ENCODE results near the gene C11orf16. TPM values are rescaled to one million over a fixed set of nuclear protein-coding genes. Genes with fewer than 3 reads are reported as not detected.

Gene C11orf16
- total and polyA plus RNA-seq, 2 of the 4 experiments (the other 2 are of a cell fraction): not detected

DNA sequence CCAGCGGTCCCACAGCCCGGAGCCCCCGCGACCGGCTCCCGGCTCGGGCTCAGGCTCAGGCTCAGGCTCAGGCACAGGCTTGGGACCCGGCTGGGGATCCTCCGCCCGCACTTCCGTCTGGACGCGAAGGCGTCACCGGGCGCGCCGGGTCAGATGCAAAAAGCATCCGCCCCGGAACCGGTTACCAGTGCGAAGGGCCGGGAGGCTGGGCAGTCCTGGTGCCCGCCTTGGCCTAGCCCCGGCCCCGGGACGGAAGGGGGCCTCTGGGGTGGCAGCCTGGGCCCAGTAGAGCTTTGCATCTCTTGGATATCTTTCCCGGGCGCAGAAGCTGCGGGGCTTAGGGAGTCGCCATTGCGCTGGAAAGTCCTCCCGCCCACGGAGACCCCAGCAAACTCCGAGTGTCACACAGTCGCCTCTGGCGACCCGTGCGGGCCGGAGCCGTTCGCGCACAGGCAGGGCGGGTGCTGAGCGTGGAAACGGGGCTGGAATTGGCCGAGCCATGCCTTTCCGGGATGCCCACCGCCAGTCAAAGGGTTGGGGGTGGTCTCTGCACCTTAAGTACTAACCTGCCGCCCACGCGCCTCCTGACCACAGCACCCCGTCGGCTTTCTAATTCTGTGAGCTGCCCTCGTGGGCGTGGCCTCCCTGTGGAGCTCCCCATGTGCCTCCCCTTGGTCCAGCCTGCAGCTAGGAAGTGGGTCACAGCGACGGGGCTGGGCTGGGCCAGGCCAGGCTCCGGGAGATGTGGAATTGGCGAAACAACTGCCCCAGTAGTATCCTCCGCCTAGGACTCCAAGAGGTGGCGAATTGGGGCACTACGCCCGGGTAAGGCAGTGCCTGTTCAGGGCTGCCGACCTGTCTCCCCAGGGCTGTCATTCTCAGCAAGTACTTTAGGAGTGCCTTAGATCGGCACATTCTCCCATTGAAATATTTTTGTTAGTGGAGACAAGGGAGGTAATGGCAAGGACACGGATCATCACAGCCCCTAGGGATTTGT is 31.9 kb upstream of the C11orf16 start, which contains the start of gene TMEM9B:
Gene TMEM9B, minus strand, starts transcription at position 119 of the 997 bp plus-strand sequence. CDS start 129 bp downstream, outside the sequence.
- peak within 1 kb of the TSS; percentile 85 for H3K27ac ChIP-seq (ENCODE audit: insufficient read depth, low read length)
- H2BK120ac ChIP-seq (ENCODE audit: low read depth, low read length): peak within 1 kb of the TSS; percentile 36; the same call in 1 of the 2 replicates
- H4K20me1 ChIP-seq (ENCODE audit: insufficient read depth, low read length): no peaks in the 10 kb centered on the region
- POLR2A ChIA-PET (ENCODE audit: unreplicated experiment): interaction anchor here (0.6 kb wide), 1 partner anchor 256 kb away, joined by 3 read pairs; no protein-coding TSS in a partner anchor
- ATAC-seq (ENCODE audit: low read depth) (peak; percentile 91), DNase-seq (peak; percentile 79)
- H2AFZ ChIP-seq (replicated peaks; ENCODE audit: low read length, poor library complexity): peak within 1 kb of the TSS; percentile 98
- peak within 1 kb of the TSS; percentile 93 to 99 for H4K8ac ChIP-seq (ENCODE audit: low read depth in 2 of 2, low read length in 2 of 2)
- H2BK20ac ChIP-seq (ENCODE audit: low read depth, low read length): no peak within 1 kb of the TSS
- peak within 1 kb of the TSS; percentile 88 for H4K91ac ChIP-seq (ENCODE audit: insufficient read depth, low read depth, low read length)
- peak within 1 kb of the TSS; percentile 93 for H3K14ac ChIP-seq (replicated peaks; ENCODE audit: low read depth, low read length)
- TF ChIP-seq, protein P1, sequence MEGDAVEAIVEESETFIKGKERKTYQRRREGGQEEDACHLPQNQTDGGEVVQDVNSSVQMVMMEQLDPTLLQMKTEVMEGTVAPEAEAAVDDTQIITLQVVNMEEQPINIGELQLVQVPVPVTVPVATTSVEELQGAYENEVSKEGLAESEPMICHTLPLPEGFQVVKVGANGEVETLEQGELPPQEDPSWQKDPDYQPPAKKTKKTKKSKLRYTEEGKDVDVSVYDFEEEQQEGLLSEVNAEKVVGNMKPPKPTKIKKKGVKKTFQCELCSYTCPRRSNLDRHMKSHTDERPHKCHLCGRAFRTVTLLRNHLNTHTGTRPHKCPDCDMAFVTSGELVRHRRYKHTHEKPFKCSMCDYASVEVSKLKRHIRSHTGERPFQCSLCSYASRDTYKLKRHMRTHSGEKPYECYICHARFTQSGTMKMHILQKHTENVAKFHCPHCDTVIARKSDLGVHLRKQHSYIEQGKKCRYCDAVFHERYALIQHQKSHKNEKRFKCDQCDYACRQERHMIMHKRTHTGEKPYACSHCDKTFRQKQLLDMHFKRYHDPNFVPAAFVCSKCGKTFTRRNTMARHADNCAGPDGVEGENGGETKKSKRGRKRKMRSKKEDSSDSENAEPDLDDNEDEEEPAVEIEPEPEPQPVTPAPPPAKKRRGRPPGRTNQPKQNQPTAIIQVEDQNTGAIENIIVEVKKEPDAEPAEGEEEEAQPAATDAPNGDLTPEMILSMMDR (conservative IDR thresholded peaks at IDR 0.05; ENCODE audit: low read depth, low read length): no peak
- TF ChIP-seq MXI1 (IDR thresholded peaks at IDR 0.05; ENCODE audit: borderline replicate concordance, low read depth, low read length) (peak; percentile 90; the same call in 1 of the 2 replicates), MAZ (IDR thresholded peaks at IDR 0.05; ENCODE audit: borderline replicate concordance, low read depth, low read length) (peak; percentile 31; the same call in 1 of the 2 replicates), POLR2A (IDR thresholded peaks at IDR 0.05; ENCODE audit: low read depth, low read length) (peak; percentile 72)
- TF ChIP-seq, protein P2, sequence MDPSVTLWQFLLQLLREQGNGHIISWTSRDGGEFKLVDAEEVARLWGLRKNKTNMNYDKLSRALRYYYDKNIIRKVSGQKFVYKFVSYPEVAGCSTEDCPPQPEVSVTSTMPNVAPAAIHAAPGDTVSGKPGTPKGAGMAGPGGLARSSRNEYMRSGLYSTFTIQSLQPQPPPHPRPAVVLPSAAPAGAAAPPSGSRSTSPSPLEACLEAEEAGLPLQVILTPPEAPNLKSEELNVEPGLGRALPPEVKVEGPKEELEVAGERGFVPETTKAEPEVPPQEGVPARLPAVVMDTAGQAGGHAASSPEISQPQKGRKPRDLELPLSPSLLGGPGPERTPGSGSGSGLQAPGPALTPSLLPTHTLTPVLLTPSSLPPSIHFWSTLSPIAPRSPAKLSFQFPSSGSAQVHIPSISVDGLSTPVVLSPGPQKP (IDR thresholded peaks at IDR 0.05; ENCODE audit: borderline replicate concordance, low read depth, low read length): no peak
- TF ChIP-seq, protein P3, sequence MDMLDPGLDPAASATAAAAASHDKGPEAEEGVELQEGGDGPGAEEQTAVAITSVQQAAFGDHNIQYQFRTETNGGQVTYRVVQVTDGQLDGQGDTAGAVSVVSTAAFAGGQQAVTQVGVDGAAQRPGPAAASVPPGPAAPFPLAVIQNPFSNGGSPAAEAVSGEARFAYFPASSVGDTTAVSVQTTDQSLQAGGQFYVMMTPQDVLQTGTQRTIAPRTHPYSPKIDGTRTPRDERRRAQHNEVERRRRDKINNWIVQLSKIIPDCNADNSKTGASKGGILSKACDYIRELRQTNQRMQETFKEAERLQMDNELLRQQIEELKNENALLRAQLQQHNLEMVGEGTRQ (IDR thresholded peaks at IDR 0.05; ENCODE audit: low read depth, low read length): peak; percentile 65
- no peaks in the 10 kb centered on the region for H3K27me3 ChIP-seq (ENCODE audit: control insufficient read depth, insufficient read depth, low read length)
- CTCF ChIA-PET: interaction anchor here (0.6 to 1.8 kb wide), 3 partner anchors 61 to 173 kb away, joined by 3 to 5 read pairs (median 3); no protein-coding TSS in a partner anchor
- peak within 1 kb of the TSS; percentile 26; the same call in 1 of the 2 replicates for H3K18ac ChIP-seq (ENCODE audit: low read depth, low read length)
- H4K5ac ChIP-seq (ENCODE audit: low read depth, low read length): peak within 1 kb of the TSS; percentile 89
- intact Hi-C loops (cut with micrococcal nuclease) (loop anchor here (1.0 to 5.0 kb wide), 2 partner anchors 92 to 173 kb away; no protein-coding TSS in a partner anchor), in situ Hi-C loops (cut with MboI; ENCODE audit: low sequenced_read_pairs) (loop anchor here (25.0 kb wide), 1 partner anchor 727 kb away; no protein-coding TSS in a partner anchor), dilution Hi-C loops (cut with HindIII; ENCODE audit: low sequenced_read_pairs, unreplicated experiment) (no loop called here)
- peak within 1 kb of the TSS; percentile 63 for H3K4me3 ChIP-seq (ENCODE audit: insufficient read depth, low read depth, low read length)
- H2BK5ac ChIP-seq (ENCODE audit: low read depth, low read length, poor library complexity, severe bottlenecking): peak within 1 kb of the TSS; percentile 61
- H3K79me1 ChIP-seq (ENCODE audit: low read depth in 1 of 2, low read length in 2 of 2): peaks cover 18 to 46% of the 10 kb centered on the region in 2 experiments
- peak within 1 kb of the TSS; percentile 98 for H2AK9ac ChIP-seq (replicated peaks; ENCODE audit: low read depth, low read length, poor library complexity)
- H3K23ac ChIP-seq (ENCODE audit: low read depth, low read length): peak within 1 kb of the TSS; percentile 81
- peak within 1 kb of the TSS; percentile 69 for H3K56ac ChIP-seq (ENCODE audit: extremely low read depth, insufficient read depth, low read length)
- no peaks in the 10 kb centered on the region for H3K9me3 ChIP-seq (ENCODE audit: control insufficient read depth, insufficient read depth, low read length)
- H2AK5ac ChIP-seq (ENCODE audit: low read depth, low read length): peak within 1 kb of the TSS; percentile 60
- peak within 1 kb of the TSS; percentile 92 for H3K4ac ChIP-seq (ENCODE audit: low read depth, low read length)
- no peaks in the 10 kb centered on the region for H3K36me3 ChIP-seq (ENCODE audit: control insufficient read depth, insufficient read depth, low read length)
- 0% methylated on average over 50 of the region's 67 CpGs; no CpG with 5 or more reads in 1 of the 2 experiments for WGBS, 2 experiments (ENCODE audit: extremely low coverage in 2 of 2, insufficient read length in 1 of 2)
- H3K9ac ChIP-seq (ENCODE audit: low read depth, low read length): peak within 1 kb of the TSS; percentile 82
- H3K9me1 ChIP-seq (ENCODE audit: insufficient read depth, low read length): 0 out of 2 replicates have a peak, but pooled peaks cover 4% of the 10 kb centered on the region
- no TSS peak for BruUV-seq (replicated peaks)
- H3K4me2 ChIP-seq (ENCODE audit: low read depth, low read length): peak within 1 kb of the TSS; percentile 99
- H2BK15ac ChIP-seq (ENCODE audit: low read depth, low read length): peak within 1 kb of the TSS; percentile 9; the same call in 1 of the 3 replicates
- H3K4me1 ChIP-seq (ENCODE audit: control insufficient read depth, insufficient read depth, low read length): peaks cover 6% of the 10 kb centered on the region

Measured in IMR-90 (cell line).